PC-3 (cell line): ENCODE measurements around the gene NR2C2. TPM values are rescaled to one million over a fixed set of nuclear protein-coding genes. Genes with fewer than 3 reads are reported as not detected.

ENCODE experiments used
- ATAC-seq: fragments of 200-7000 bp; cut with Tn5 transposase; 2 replicates; pipeline ENCODE4 v1.9.1; 2020; ENCODE audit warnings: mild to moderate bottlenecking, moderate library complexity
- BruUV-seq: library from RNA; stranded (reverse); fragments of 400-500 nt; replicated peaks from 2 replicates; lab custom pipeline; 2021; lab: Mats Ljungman, UMichigan
- CTCF ChIA-PET: fragments of 300-600 bp; sonication (Branson Sonifier 250); formaldehyde crosslinking; loops from one replicate; lab custom pipeline; 2022; ENCODE audit warnings: antibody characterized with exemption; lab: Charles Lee
- POLR2A ChIA-PET: fragments of 300-600 bp; sonication (Branson Sonifier 250); formaldehyde crosslinking; loops from one replicate; lab custom pipeline; 2022; ENCODE audit warnings: antibody characterized with exemption; ENCODE audit not compliant: unreplicated experiment; lab: Charles Lee
- DNase-seq: peaks from one replicate; pipeline ENCODE4 v3.0.0-alpha.2; 2015
- H2AFZ ChIP-seq: fragments of 300-600 bp; sonication (generic); 2 replicates; pipeline ENCODE4 v1.6.0; 2016; ENCODE audit warnings: antibody characterized with exemption, low read length
- H3F3A ChIP-seq: fragments of 300-600 bp; sonication (generic); one replicate; pipeline ENCODE4 v1.6.0; 2017; ENCODE audit warnings: antibody characterized with exemption, low read length, control low read depth, mild to moderate bottlenecking; ENCODE audit not compliant: unreplicated experiment
- H3K27ac ChIP-seq: fragments of 300-600 bp; sonication (generic); 2 replicates; pipeline ENCODE4 v1.5.1; 2016; ENCODE audit warnings: mild to moderate bottlenecking, low read length
- H3K27me3 ChIP-seq: fragments of 300-600 bp; sonication (generic); 2 replicates; pipeline ENCODE4 v1.6.1; 2016; ENCODE audit warnings: low read length, mixed read lengths
- H3K36me3 ChIP-seq: fragments of 300-600 bp; sonication (generic); 2 replicates; pipeline ENCODE4 v1.6.1; 2016; ENCODE audit warnings: low read depth, mixed run types, low read length, mixed read lengths
- H3K4me1 ChIP-seq: fragments of 300-600 bp; sonication (generic); 2 replicates; pipeline ENCODE4 v1.5.1; 2016; ENCODE audit warnings: low read length; ENCODE audit not compliant: insufficient read depth
- H3K4me2 ChIP-seq: fragments of 300-600 bp; sonication (generic); 2 replicates; pipeline ENCODE4 v1.6.0; 2016; ENCODE audit warnings: low read length
- H3K4me3 ChIP-seq: fragments of 300-600 bp; sonication (generic); 2 replicates; pipeline ENCODE4 v1.5.1; 2016; ENCODE audit warnings: mild to moderate bottlenecking, low read length, mixed read lengths
- H3K79me2 ChIP-seq: fragments of 300-600 bp; sonication (generic); 2 replicates; pipeline ENCODE4 v1.6.1; 2017; ENCODE audit warnings: low read length, mixed read lengths
- H3K9ac ChIP-seq: fragments of 300-600 bp; sonication (generic); 2 replicates; pipeline ENCODE4 v1.6.0; 2016; ENCODE audit warnings: mild to moderate bottlenecking, low read length
- H3K9me2 ChIP-seq: fragments of 300-600 bp; sonication (generic); replicated peaks from 2 replicates; pipeline ENCODE4 v1.6.1; 2016; ENCODE audit warnings: mixed run types, low read length, mixed read lengths
- H3K9me3 ChIP-seq: fragments of 300-600 bp; sonication (generic); 2 replicates; pipeline ENCODE4 v1.6.1; 2016; ENCODE audit warnings: low read length, mixed read lengths
- H4K20me1 ChIP-seq: fragments of 300-600 bp; sonication (generic); 2 replicates; pipeline ENCODE4 v1.6.1; 2016; ENCODE audit warnings: low read length, mixed read lengths
- EZH2 ChIP-seq: fragments of 300-600 bp; sonication (generic); IDR thresholded peaks from one replicate; pipeline ENCODE4 v1.6.1; 2017; ENCODE audit warnings: antibody characterized with exemption, mild to moderate bottlenecking, low read length; ENCODE audit not compliant: unreplicated experiment
- EZH2phosphoT487 ChIP-seq: fragments of 300-600 bp; sonication (generic); IDR thresholded peaks from 2 replicates; pipeline ENCODE4 v1.6.1; 2018; ENCODE audit warnings: mild to moderate bottlenecking, antibody characterized with exemption, low read length, borderline replicate concordance
- intact Hi-C: fragments of 100-400 bp; cut with micrococcal nuclease; formaldehyde crosslinking; loops from 2 replicates; pipeline ENCODE4 v1.9.0; 2023
- total RNA-seq: library from RNA; depleted of rRNA; stranded (reverse); fragments of >200 nt; gene quantifications from 2 replicates; pipeline ENCODE4 v1.2.3, GENCODE V29; 2014
- TF ChIP-seq, protein P1 (sequence below): fragments of 300-600 bp; sonication (generic); conservative IDR thresholded peaks from 2 replicates; pipeline ENCODE4 v1.5.1; 2017; ENCODE audit warnings: antibody characterized with exemption, low read depth, mild to moderate bottlenecking, low read length

The NR2C2 gene
- total RNA-seq, 1 experiment from 2014 or later: 21.9 TPM

DNA sequence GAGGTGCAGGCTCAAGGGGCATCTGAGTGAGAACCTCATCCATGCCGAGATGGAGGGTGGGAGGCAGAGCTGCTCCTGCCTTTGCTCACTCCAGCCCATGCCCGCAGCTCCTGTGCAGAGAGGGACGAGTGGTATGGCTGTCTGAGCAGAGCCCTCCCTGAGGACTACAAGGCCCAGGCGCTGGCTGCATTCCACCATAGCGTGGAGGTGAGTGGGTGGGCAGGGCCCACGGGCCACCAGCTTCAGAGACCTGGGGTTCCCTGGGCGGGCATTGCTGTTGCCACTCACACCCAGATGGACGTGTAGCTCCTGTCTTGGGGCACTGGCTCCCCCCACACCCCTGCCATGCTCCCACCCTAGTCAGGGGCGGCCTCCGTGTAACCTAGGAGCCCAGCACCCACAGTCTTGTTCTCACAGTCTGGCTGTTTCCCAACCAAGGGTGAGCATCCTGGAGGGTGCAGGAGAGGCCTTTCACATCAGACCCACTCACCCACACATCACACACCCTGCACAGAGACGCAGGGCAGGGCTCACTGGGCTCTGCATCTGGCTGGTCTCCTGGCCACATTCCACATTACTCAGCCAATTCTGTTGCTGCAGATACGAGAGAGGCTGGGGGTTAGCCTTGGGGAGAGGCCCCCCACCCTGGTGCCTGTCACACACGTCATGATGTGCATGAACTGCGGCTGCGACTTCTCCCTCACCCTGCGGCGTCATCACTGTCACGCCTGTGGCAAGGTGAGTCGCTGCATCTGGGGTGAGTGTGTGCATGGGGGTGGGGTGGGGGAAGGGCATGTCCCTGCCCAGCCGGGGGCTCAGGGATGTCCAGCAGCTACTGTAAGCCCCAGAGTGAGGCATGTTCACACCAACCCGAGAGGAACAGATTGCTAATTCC is 25.3 kb upstream of the NR2C2 start:
- intact Hi-C loops: loop anchor here (1.0 to 5.0 kb wide), 3 partner anchors 131 to 415 kb away; no protein-coding TSS in a partner anchor
- DNase-seq: peak; percentile 37
- no peaks in the 10 kb centered on the region for H4K20me1 ChIP-seq
- no peak overlapping the region for H3K27ac ChIP-seq
- no peaks in the 10 kb centered on the region for H3K36me3 ChIP-seq
- H3K79me2 ChIP-seq: no peaks in the 10 kb centered on the region
- no TSS peak for BruUV-seq
- ChIA-PET CTCF (interaction anchor here (0.7 to 1.5 kb wide), 7 partner anchors 61 to 1026 kb away, joined by 3 to 8 read pairs (median 4); no protein-coding TSS in a partner anchor), POLR2A (no interaction called here)
- ATAC-seq: no peak
- H3K9me3 ChIP-seq: no peaks in the 10 kb centered on the region
- H3K4me2 ChIP-seq: no peak overlapping the region
- H3K27me3 ChIP-seq: peaks cover 11% of the 10 kb centered on the region
- H3K4me1 ChIP-seq: peaks cover 15% of the 10 kb centered on the region
- no peak overlapping the region for H3K4me3 ChIP-seq
- H3K9ac ChIP-seq: no peak overlapping the region
- H2AFZ ChIP-seq: no peak overlapping the region
- TF ChIP-seq, protein P1, sequence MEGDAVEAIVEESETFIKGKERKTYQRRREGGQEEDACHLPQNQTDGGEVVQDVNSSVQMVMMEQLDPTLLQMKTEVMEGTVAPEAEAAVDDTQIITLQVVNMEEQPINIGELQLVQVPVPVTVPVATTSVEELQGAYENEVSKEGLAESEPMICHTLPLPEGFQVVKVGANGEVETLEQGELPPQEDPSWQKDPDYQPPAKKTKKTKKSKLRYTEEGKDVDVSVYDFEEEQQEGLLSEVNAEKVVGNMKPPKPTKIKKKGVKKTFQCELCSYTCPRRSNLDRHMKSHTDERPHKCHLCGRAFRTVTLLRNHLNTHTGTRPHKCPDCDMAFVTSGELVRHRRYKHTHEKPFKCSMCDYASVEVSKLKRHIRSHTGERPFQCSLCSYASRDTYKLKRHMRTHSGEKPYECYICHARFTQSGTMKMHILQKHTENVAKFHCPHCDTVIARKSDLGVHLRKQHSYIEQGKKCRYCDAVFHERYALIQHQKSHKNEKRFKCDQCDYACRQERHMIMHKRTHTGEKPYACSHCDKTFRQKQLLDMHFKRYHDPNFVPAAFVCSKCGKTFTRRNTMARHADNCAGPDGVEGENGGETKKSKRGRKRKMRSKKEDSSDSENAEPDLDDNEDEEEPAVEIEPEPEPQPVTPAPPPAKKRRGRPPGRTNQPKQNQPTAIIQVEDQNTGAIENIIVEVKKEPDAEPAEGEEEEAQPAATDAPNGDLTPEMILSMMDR: no peak
- TF ChIP-seq EZH2 (no peak), EZH2phosphoT487 (no peak)
- no peaks in the 10 kb centered on the region for H3F3A ChIP-seq
- H3K9me2 ChIP-seq: no peaks in the 10 kb centered on the region

DNA sequence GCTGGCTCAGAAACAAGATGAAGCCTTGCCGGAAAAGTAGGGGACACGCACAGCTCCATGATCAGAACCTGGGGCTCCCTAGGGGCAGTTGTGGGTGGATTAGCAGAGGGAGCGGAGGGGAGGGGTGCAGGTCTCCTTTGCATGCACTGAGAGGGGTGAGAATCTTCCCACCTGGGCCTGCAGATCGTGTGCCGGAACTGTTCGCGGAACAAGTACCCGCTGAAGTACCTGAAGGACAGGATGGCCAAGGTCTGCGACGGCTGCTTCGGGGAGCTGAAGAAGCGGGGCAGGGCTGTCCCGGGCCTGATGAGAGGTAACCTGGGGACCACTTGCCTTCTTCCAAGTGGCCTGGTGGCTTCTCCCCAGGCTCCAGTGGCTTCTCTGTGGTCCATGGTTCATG is 24.5 kb upstream of the NR2C2 start:
- POLR2A ChIA-PET: no interaction called here
- intact Hi-C loops: loop anchor here (5.0 kb wide), 1 partner anchor 416 kb away; no protein-coding TSS in a partner anchor

More for the DNA sequence above, 24.5 kb upstream of the NR2C2 start:
- peaks cover 3% of the 10 kb centered on the region for H3K27me3 ChIP-seq
- H3K4me2 ChIP-seq: no peak overlapping the region
- no peaks in the 10 kb centered on the region for H3K36me3 ChIP-seq
- H3K9me3 ChIP-seq: no peaks in the 10 kb centered on the region
- CTCF ChIA-PET: no interaction called here
- DNase-seq (no peak), ATAC-seq (no peak)
- H3F3A ChIP-seq: no peaks in the 10 kb centered on the region
- no TSS peak for BruUV-seq
- H2AFZ ChIP-seq: no peak overlapping the region
- no peak overlapping the region for H3K4me3 ChIP-seq
- H3K4me1 ChIP-seq: peaks cover 15% of the 10 kb centered on the region
- no peak overlapping the region for H3K27ac ChIP-seq
- TF ChIP-seq EZH2: no peak
- no peak for TF ChIP-seq EZH2phosphoT487
- TF ChIP-seq, protein P1: no peak
- H3K9ac ChIP-seq: no peak overlapping the region
- H4K20me1 ChIP-seq: no peaks in the 10 kb centered on the region
- H3K9me2 ChIP-seq: no peaks in the 10 kb centered on the region
- H3K79me2 ChIP-seq: no peaks in the 10 kb centered on the region
